ENCODE measurements around the gene PLPPR3. TPM values are rescaled to one million over a fixed set of nuclear protein-coding genes. Genes with fewer than 3 reads are reported as not detected.

Gene PLPPR3
- polyA plus RNA-seq, 1 donor from 2014 or later: 239 TPM

DNA sequence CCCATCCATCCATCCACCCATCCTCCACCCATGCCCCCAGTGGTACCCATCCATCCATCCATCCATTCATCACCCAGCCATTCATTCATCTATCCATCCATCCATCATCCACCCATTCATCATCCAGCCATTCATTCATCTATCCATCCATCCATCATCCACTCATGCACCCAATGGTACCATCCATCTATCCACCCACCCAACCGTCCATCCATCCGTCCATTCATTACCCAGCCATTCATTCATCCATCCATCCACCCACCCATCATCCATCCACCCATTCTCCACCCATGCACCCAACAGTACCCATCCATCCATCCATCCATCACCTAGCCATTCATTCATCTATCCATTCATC, 5.3 kb downstream of the PLPPR3 start:
- TF ChIP-seq, protein P1, sequence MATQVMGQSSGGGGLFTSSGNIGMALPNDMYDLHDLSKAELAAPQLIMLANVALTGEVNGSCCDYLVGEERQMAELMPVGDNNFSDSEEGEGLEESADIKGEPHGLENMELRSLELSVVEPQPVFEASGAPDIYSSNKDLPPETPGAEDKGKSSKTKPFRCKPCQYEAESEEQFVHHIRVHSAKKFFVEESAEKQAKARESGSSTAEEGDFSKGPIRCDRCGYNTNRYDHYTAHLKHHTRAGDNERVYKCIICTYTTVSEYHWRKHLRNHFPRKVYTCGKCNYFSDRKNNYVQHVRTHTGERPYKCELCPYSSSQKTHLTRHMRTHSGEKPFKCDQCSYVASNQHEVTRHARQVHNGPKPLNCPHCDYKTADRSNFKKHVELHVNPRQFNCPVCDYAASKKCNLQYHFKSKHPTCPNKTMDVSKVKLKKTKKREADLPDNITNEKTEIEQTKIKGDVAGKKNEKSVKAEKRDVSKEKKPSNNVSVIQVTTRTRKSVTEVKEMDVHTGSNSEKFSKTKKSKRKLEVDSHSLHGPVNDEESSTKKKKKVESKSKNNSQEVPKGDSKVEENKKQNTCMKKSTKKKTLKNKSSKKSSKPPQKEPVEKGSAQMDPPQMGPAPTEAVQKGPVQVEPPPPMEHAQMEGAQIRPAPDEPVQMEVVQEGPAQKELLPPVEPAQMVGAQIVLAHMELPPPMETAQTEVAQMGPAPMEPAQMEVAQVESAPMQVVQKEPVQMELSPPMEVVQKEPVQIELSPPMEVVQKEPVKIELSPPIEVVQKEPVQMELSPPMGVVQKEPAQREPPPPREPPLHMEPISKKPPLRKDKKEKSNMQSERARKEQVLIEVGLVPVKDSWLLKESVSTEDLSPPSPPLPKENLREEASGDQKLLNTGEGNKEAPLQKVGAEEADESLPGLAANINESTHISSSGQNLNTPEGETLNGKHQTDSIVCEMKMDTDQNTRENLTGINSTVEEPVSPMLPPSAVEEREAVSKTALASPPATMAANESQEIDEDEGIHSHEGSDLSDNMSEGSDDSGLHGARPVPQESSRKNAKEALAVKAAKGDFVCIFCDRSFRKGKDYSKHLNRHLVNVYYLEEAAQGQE (IDR thresholded peaks at IDR 0.05; ENCODE audit: borderline replicate concordance): no peak
- TF ChIP-seq POLR2AphosphoS5 (IDR thresholded peaks at IDR 0.05): no peak
- TF ChIP-seq EZH2 (IDR thresholded peaks at IDR 0.05; ENCODE audit: borderline replicate concordance, insufficient read depth, low read length, poor library complexity, severe bottlenecking): no peak
- TF ChIP-seq SMC3 (conservative IDR thresholded peaks at IDR 0.05; ENCODE audit: poor library complexity): no peak
- TF ChIP-seq RAD21 (conservative IDR thresholded peaks at IDR 0.05): no peak
- Histone ChIP-seq H3K36me3 (ENCODE audit: insufficient read depth, low read length) (no peaks in the 10 kb centered on the region), H3K27me3 (ENCODE audit: insufficient read depth, low read depth, low read length) (no peaks in the 10 kb centered on the region)

DNA sequence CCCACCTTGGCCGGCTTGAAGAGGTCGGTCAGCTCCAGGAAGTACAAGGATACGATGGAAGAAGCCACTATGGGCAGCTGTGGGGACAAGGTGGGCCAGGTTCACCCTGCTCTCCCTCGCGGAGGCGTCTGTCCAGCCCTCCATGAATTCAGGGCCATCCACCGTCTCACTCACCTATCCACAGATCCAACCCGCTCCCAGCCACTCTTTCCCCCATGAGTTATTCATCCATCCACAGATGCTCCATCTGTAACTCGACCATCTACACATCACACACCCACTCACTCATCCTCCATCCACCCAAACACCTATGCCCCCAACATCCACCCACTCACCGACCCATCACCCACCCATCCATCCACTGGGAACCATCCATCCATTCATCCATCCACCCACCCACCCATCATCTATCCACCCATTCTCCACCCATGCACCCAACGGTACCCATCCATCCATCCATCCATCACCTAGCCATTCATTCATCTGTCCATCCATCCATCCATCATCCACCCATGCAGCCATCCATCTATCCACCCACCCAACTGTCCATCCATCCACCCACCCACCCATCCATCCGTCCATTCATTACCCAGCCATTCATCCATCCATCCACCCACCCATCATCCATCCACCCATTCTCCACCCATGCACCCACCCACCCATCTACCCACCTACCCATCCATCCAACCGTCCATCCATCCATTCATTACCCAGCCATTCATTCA, 5.8 kb downstream of the PLPPR3 start:
- Histone ChIP-seq H3F3A (ENCODE audit: insufficient read depth, low read length, poor library complexity, severe bottlenecking) (no peaks in the 10 kb centered on the region), H3K9me2 (ENCODE audit: insufficient read depth, low read length) (no peaks in the 10 kb centered on the region), H3K9me3 (ENCODE audit: low read length) (no peaks in the 10 kb centered on the region), H3K4me3 (ENCODE audit: low read length) (no peak overlapping the region), H3K27ac (ENCODE audit: low read length) (no peak overlapping the region), H3K27me3 (ENCODE audit: insufficient read depth, low read depth, low read length) (no peaks in the 10 kb centered on the region), H3K4me2 (ENCODE audit: low read length) (no peak overlapping the region), H2AFZ (ENCODE audit: low read depth, low read length) (no peak overlapping the region), H3K79me2 (replicated peaks; ENCODE audit: insufficient read depth, low read length) (peaks cover 28% of the 10 kb centered on the region), H3K9ac (ENCODE audit: low read length) (no peak overlapping the region), H4K20me1 (ENCODE audit: insufficient read depth) (peaks cover 11% of the 10 kb centered on the region), H3K36me3 (ENCODE audit: insufficient read depth, low read length) (no peaks in the 10 kb centered on the region)
- TF ChIP-seq RAD21 (conservative IDR thresholded peaks at IDR 0.05): no peak
- no peak for TF ChIP-seq EP300 (conservative IDR thresholded peaks at IDR 0.05; ENCODE audit: poor library complexity, severe bottlenecking)
- no peak for TF ChIP-seq TAF1 (IDR thresholded peaks at IDR 0.05; ENCODE audit: low read depth)
- no peak for TF ChIP-seq MXI1 (conservative IDR thresholded peaks at IDR 0.05; ENCODE audit: poor library complexity, severe bottlenecking)
- TF ChIP-seq SMC3 (conservative IDR thresholded peaks at IDR 0.05; ENCODE audit: poor library complexity): no peak
- no peak for TF ChIP-seq POLR2AphosphoS5 (IDR thresholded peaks at IDR 0.05)
- TF ChIP-seq, protein P1 (IDR thresholded peaks at IDR 0.05; ENCODE audit: borderline replicate concordance): no peak
- TF ChIP-seq, protein P2, sequence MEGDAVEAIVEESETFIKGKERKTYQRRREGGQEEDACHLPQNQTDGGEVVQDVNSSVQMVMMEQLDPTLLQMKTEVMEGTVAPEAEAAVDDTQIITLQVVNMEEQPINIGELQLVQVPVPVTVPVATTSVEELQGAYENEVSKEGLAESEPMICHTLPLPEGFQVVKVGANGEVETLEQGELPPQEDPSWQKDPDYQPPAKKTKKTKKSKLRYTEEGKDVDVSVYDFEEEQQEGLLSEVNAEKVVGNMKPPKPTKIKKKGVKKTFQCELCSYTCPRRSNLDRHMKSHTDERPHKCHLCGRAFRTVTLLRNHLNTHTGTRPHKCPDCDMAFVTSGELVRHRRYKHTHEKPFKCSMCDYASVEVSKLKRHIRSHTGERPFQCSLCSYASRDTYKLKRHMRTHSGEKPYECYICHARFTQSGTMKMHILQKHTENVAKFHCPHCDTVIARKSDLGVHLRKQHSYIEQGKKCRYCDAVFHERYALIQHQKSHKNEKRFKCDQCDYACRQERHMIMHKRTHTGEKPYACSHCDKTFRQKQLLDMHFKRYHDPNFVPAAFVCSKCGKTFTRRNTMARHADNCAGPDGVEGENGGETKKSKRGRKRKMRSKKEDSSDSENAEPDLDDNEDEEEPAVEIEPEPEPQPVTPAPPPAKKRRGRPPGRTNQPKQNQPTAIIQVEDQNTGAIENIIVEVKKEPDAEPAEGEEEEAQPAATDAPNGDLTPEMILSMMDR (IDR thresholded peaks at IDR 0.05; ENCODE audit: poor library complexity, severe bottlenecking): no peak
- no peak for TF ChIP-seq EZH2 (IDR thresholded peaks at IDR 0.05; ENCODE audit: borderline replicate concordance, insufficient read depth, low read length, poor library complexity, severe bottlenecking)

More for the DNA sequence above, 5.3 kb downstream of the PLPPR3 start:
- peaks cover 6% of the 10 kb centered on the region for H4K20me1 ChIP-seq (ENCODE audit: insufficient read depth)
- H3K4me3 ChIP-seq (ENCODE audit: low read length): no peak overlapping the region
- H3F3A ChIP-seq (ENCODE audit: insufficient read depth, low read length, poor library complexity, severe bottlenecking): no peaks in the 10 kb centered on the region
- H3K4me2 ChIP-seq (ENCODE audit: low read length): no peak overlapping the region
- no peak overlapping the region for H3K27ac ChIP-seq (ENCODE audit: low read length)
- no peaks in the 10 kb centered on the region for H3K9me3 ChIP-seq (ENCODE audit: low read length)
- H3K9ac ChIP-seq (ENCODE audit: low read length): no peak overlapping the region
- no peak overlapping the region for H2AFZ ChIP-seq (ENCODE audit: low read depth, low read length)
- H3K79me2 ChIP-seq (replicated peaks; ENCODE audit: insufficient read depth, low read length): peaks cover 32% of the 10 kb centered on the region
- no peaks in the 10 kb centered on the region for H3K9me2 ChIP-seq (ENCODE audit: insufficient read depth, low read length)
